ENCODE data around the gene TNFRSF14.

The TNFRSF14 gene

GRCh38 chr1:2525920-2526823 is 30.0 kb upstream of the TNFRSF14 start, which contains the start of gene PANK4:
Gene PANK4, minus strand, starts transcription at chr1:2526596. Its CDS starts 9 bp downstream, at chr1:2526587.
- Histone ChIP-seq H3K36me3 (ENCODE audit: control insufficient read depth, insufficient read depth, low read length) (no peaks in the 10 kb centered on the region), H3K27me3 (ENCODE audit: control insufficient read depth, insufficient read depth, low read length) (peaks cover 40% of the 10 kb centered on the region), H3K9me3 (ENCODE audit: control insufficient read depth, low read length) (no peaks in the 10 kb centered on the region), H3K4me3 (ENCODE audit: low read length) (peak within 1 kb of the TSS; percentile 71), H3K4me1 (ENCODE audit: control insufficient read depth, insufficient read depth, low read length) (peaks cover 50% of the 10 kb centered on the region), H3K9ac (ENCODE audit: low read length) (peak within 1 kb of the TSS; percentile 74)

DNA sequence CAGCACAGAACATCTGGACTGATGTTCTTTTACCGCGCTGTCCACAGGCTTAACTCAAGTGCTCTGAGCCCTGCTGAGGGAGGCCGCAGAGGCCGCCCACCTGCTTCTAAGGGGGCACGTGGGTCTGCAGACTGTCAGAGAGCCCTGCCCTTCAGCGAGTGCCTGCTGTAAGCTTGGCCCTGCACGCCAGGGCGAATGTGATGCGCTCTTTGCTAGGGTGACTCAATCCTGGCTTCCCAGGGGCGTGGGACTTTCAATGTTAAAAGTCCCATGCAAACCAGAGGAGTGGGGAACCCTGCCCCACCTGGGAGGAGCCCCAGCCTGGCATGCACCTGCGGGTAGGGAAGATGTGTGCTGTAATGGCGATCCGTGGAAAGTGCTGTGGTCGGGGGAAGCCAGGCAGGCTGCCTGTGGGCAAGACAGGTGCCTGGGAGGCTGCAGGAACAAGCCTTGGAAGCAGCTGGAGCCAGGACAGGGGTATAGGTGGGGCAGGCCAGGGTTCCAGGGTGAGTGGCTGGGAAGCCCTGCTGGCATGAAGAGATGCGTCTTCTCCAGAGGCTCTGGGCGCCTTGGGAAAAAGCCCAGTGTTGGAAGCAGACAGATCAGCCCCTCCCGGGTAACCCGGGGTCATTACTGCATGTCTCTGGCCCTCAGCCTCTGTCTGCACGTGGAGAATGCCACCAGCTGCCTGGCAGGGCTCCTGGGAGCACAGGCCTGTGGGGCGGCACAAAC is 29.2 kb upstream of the TNFRSF14 start:
- H3K4me3 ChIP-seq (ENCODE audit: low read length) = no peak overlapping the region
- no peaks in the 10 kb centered on the region for H3K36me3 ChIP-seq (ENCODE audit: control insufficient read depth, insufficient read depth, low read length)
- H3K9me3 ChIP-seq (ENCODE audit: control insufficient read depth, low read length) = no peaks in the 10 kb centered on the region
- H3K4me1 ChIP-seq (ENCODE audit: control insufficient read depth, insufficient read depth, low read length) = peaks cover 55% of the 10 kb centered on the region
- peaks cover 48% of the 10 kb centered on the region for H3K27me3 ChIP-seq (ENCODE audit: control insufficient read depth, insufficient read depth, low read length)
- no peak overlapping the region for H3K9ac ChIP-seq (ENCODE audit: low read length)

DNA sequence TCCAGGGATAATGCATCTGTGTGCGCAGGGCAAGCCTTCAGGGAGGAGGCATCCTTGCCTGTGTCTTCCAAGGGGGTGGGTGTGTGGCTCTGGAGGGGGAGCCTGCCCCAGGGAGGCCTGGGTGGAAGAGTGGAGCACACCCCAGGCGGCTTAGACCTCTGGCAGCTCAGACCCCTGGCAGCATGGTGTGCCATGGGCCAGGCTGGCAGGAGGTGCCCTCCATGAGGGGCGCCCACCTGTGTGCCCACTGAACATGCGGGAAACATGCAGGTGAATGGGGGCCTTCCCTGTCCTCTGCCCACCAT is 28.7 kb upstream of the TNFRSF14 start:
- Histone ChIP-seq H3K4me3 (ENCODE audit: low read length) (no peak overlapping the region), H3K27me3 (ENCODE audit: control insufficient read depth, insufficient read depth, low read length) (peaks cover 51% of the 10 kb centered on the region), H3K9me3 (ENCODE audit: control insufficient read depth, low read length) (no peaks in the 10 kb centered on the region), H3K36me3 (ENCODE audit: control insufficient read depth, insufficient read depth, low read length) (no peaks in the 10 kb centered on the region), H3K9ac (ENCODE audit: low read length) (no peak overlapping the region), H3K4me1 (ENCODE audit: control insufficient read depth, insufficient read depth, low read length) (peaks cover 55% of the 10 kb centered on the region)

DNA sequence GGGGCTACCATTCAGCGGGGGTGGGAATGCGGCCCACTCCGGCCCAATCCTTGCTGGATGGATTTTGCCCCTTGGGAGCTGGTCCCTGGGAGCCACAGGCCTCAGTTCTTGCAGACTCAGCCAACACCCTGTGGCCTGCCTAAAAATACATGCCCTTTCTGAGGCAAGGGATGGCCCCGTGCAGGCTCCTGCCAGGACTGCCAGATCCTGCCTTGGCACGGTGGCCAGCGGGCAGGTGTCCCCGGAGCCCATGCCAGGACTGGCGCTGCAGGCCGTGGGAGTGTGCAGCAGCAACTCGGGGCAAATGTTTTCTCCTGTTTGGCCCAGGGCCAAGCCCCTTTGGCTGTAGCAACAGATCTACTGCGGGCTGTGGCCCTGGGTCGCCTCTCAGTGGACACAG is 28.2 kb upstream of the TNFRSF14 start:
- Histone ChIP-seq H3K36me3 (ENCODE audit: control insufficient read depth, insufficient read depth, low read length) (no peaks in the 10 kb centered on the region), H3K27me3 (ENCODE audit: control insufficient read depth, insufficient read depth, low read length) (peaks cover 56% of the 10 kb centered on the region), H3K4me3 (ENCODE audit: low read length) (no peak overlapping the region), H3K4me1 (ENCODE audit: control insufficient read depth, insufficient read depth, low read length) (peaks cover 55% of the 10 kb centered on the region), H3K9me3 (ENCODE audit: control insufficient read depth, low read length) (no peaks in the 10 kb centered on the region), H3K9ac (ENCODE audit: low read length) (no peak overlapping the region)

- Histone ChIP-seq H3K9ac (ENCODE audit: low read length) (no peak overlapping the region), H3K4me3 (ENCODE audit: low read length) (no peak overlapping the region), H3K9me3 (ENCODE audit: control insufficient read depth, low read length) (no peaks in the 10 kb centered on the region), H3K36me3 (ENCODE audit: control insufficient read depth, insufficient read depth, low read length) (no peaks in the 10 kb centered on the region), H3K27me3 (ENCODE audit: control insufficient read depth, insufficient read depth, low read length) (peaks cover 60% of the 10 kb centered on the region), H3K4me1 (ENCODE audit: control insufficient read depth, insufficient read depth, low read length) (peaks cover 55% of the 10 kb centered on the region)
Measured at GRCh38 chr1:2528611-2528965, 27.6 kb upstream of the TNFRSF14 start.

DNA sequence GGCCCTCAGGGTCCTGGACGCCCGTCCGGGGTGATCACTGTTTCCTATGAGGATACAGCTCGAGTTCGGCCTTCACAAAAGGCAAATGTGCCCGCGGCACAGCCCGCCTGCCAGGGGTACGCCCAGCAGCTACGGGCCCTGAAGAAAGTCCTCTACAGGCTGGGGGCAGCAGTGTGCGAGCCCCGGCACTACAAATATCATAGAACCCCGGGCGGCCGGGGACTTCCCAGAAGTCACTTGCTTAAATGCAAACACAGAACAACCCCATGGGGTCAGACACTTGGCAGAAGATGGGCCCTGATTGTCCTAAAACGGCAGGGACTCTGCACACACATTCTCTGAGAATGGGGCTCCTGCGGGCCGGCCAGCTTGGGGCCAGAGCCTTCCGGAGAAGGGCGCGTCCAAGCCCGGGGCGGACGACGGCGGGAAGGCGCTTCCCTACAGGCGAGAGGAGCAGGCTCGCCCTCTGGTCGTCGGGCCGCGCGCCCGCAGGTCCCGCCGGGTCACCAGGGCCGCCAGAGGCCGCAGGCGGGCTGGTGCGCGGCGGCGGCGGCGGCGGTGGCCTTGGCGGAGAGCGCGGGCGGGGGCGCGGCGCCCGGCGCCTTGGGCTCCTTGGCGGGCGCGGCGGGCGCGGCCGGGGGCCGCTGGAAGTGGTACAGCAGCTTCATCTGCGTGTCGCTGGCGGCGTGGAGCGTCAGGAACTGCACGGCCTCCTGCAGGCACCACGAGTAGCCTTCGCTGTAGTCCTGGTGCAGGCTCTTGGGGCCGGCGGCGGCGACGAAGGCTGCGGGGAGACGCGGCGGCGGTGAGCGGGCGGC is 27.0 kb upstream of the TNFRSF14 start:
- Histone ChIP-seq H3K4me3 (ENCODE audit: low read length) (no peak overlapping the region), H3K9me3 (ENCODE audit: control insufficient read depth, low read length) (no peaks in the 10 kb centered on the region), H3K27me3 (ENCODE audit: control insufficient read depth, insufficient read depth, low read length) (peaks cover 66% of the 10 kb centered on the region), H3K4me1 (ENCODE audit: control insufficient read depth, insufficient read depth, low read length) (peaks cover 49% of the 10 kb centered on the region), H3K36me3 (ENCODE audit: control insufficient read depth, insufficient read depth, low read length) (no peaks in the 10 kb centered on the region), H3K9ac (ENCODE audit: low read length) (no peak overlapping the region)

- H3K9me3 ChIP-seq (ENCODE audit: control insufficient read depth, low read length) = no peaks in the 10 kb centered on the region
- no peak within 1 kb of the TSS for H3K4me3 ChIP-seq (ENCODE audit: low read length)
- H3K4me1 ChIP-seq (ENCODE audit: control insufficient read depth, insufficient read depth, low read length) = peaks cover 49% of the 10 kb centered on the region
- H3K27me3 ChIP-seq (ENCODE audit: control insufficient read depth, insufficient read depth, low read length) = peaks cover 73% of the 10 kb centered on the region
- H3K9ac ChIP-seq (ENCODE audit: low read length) = no peak within 1 kb of the TSS
- no peaks in the 10 kb centered on the region for H3K36me3 ChIP-seq (ENCODE audit: control insufficient read depth, insufficient read depth, low read length)
Measured at GRCh38 chr1:2529784-2530512, 26.2 kb upstream of the TNFRSF14 start, which contains the start of gene HES5. Gene HES5, minus strand, starts transcription at chr1:2530263. Its CDS starts 99 bp downstream, at chr1:2530164.

DNA sequence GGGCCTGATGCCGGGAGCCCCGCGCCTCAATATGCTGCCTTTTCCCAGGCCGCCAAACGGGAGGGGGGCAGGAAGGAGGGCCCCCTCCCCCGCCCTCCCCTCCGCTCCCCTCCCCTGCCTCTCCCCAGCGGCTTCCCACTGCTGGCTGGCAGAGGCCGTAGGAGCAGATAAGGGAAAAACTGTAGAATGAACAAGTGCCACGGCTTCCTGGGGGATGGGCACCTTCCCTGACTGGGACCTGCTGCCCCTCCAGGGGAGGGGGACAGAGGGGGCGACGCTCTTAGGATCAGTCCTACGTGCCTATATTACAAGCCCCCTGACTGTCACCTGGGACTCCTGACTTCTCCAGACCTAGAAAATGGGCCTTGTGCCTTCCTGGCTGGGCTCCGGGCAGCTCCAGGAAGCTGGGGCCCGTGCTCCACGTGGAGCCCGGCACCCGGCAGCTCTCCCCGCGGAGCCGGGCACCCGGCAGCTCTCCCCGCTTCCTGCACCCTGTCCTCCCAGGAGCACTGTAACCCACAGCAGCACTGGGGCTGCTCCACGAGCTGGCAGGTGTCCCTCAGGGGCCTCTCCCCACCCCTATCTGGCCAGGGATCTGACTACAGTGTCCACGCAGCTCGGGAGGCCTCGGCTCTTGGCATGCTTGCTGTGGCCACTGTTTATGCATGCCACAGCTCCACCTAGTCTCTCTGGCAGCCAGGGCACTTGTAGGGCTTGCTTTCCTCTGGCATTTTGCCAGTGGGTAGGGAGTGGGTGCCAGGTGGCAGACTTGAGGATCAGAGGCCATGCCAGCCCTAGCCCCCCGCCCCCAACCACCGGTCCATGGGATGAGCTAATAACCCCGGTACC is 25.4 kb upstream of the TNFRSF14 start:
- no peaks in the 10 kb centered on the region for H3K9me3 ChIP-seq (ENCODE audit: control insufficient read depth, low read length)
- H3K4me3 ChIP-seq (ENCODE audit: low read length) = no peak overlapping the region
- H3K9ac ChIP-seq (ENCODE audit: low read length) = no peak overlapping the region
- H3K36me3 ChIP-seq (ENCODE audit: control insufficient read depth, insufficient read depth, low read length) = no peaks in the 10 kb centered on the region
- peaks cover 49% of the 10 kb centered on the region for H3K4me1 ChIP-seq (ENCODE audit: control insufficient read depth, insufficient read depth, low read length)
- H3K27me3 ChIP-seq (ENCODE audit: control insufficient read depth, insufficient read depth, low read length) = peaks cover 80% of the 10 kb centered on the region

DNA sequence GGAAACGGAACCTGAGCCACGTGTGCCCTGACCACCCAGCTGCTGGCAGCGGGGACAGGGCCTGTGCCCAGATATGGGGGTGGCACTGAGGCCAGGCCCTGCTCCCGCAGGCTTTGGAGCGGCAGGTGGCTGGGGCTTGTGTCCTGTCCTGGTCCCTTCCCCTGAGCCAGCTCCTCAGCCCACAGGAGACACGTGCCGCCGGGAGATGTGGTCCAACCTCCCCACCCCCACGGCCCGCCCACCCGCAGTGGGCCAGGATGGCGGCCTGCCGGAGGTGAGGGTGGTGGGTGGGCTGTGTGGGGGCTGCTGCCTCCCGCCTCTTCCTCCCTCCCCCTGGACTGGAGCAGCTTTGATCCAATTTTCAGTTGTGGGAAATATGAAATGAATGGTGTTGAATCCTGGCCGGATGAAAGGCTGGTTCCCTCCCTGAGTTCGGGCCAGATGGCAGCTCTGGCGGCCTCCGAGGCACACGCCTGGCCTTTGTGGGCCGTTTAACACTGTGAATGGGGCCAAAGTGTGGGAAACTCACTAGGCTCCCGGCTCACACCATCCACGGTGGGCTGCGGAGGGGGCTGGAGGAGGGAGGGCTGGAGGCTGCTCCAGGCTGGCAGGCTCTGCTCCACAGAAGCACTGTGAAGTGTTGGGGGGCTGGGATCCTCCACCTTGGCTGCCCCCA is 23.5 kb upstream of the TNFRSF14 start:
- H3K4me3 ChIP-seq (ENCODE audit: low read length) = no peak overlapping the region
- H3K4me1 ChIP-seq (ENCODE audit: control insufficient read depth, insufficient read depth, low read length) = peaks cover 46% of the 10 kb centered on the region
- no peaks in the 10 kb centered on the region for H3K36me3 ChIP-seq (ENCODE audit: control insufficient read depth, insufficient read depth, low read length)
- H3K9ac ChIP-seq (ENCODE audit: low read length) = no peak overlapping the region
- H3K9me3 ChIP-seq (ENCODE audit: control insufficient read depth, low read length) = no peaks in the 10 kb centered on the region
- peaks cover 82% of the 10 kb centered on the region for H3K27me3 ChIP-seq (ENCODE audit: control insufficient read depth, insufficient read depth, low read length)

DNA sequence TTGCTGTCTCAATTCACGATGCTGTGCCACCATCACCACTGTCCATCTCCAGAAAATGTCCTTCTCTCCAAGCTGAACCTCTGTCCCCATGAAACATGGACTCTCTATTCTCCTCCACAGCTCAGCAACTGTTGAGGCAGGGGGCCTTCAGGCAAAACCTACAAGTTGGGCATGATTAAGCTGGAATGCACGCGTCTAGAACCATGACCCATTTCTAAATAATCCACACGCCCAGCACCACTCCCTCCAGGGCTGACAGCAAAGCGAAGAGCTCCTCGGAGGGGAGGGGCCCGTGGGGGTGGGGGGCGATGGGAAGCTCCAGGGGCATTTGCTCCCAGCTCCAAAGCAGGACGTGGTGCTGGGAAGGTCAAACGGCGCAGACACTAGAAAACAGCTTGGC is 22.8 kb upstream of the TNFRSF14 start:
- Histone ChIP-seq H3K9ac (ENCODE audit: low read length) (no peak overlapping the region), H3K9me3 (ENCODE audit: control insufficient read depth, low read length) (no peaks in the 10 kb centered on the region), H3K36me3 (ENCODE audit: control insufficient read depth, insufficient read depth, low read length) (no peaks in the 10 kb centered on the region), H3K4me3 (ENCODE audit: low read length) (no peak overlapping the region), H3K4me1 (ENCODE audit: control insufficient read depth, insufficient read depth, low read length) (peaks cover 47% of the 10 kb centered on the region), H3K27me3 (ENCODE audit: control insufficient read depth, insufficient read depth, low read length) (peaks cover 81% of the 10 kb centered on the region)
